ACC112 (cell line): Measurements from ENCODE around the gene FUT6.
A peak's percentile ranks its signal among the peaks of the same experiment; 100 is the strongest.

Experiments used
- H2AFZ ChIP-seq: fragments of 200-600 bp; sonication (generic); one replicate; pipeline ENCODE4 v1.6.0; 2017; ENCODE audit warnings: antibody characterized with exemption, low read length; ENCODE audit not compliant: unreplicated experiment
- H3K27ac ChIP-seq: fragments of 200-600 bp; sonication (generic); 2 replicates; pipeline ENCODE4 v1.5.1; 2014; ENCODE audit warnings: low read depth, mild to moderate bottlenecking, antibody characterized with exemption, low read length, moderate library complexity
- H3K27me3 ChIP-seq: fragments of 200-600 bp; sonication (generic); 2 replicates; pipeline ENCODE4 v1.6.1; 2014; ENCODE audit warnings: mild to moderate bottlenecking, antibody characterized with exemption, low read length, moderate library complexity, mixed read lengths; ENCODE audit not compliant: insufficient read depth
- H3K36me3 ChIP-seq: fragments of 200-600 bp; sonication (generic); 2 replicates; pipeline ENCODE4 v1.6.1; 2016; ENCODE audit warnings: mild to moderate bottlenecking, antibody characterized with exemption, low read length, moderate library complexity, mixed read lengths; ENCODE audit not compliant: insufficient read depth
- H3K4me1 ChIP-seq: fragments of 200-600 bp; sonication (generic); one replicate; pipeline ENCODE4 v1.6.1; 2016; ENCODE audit warnings: low read length, mixed read lengths; ENCODE audit not compliant: insufficient read depth, unreplicated experiment, control insufficient read depth
- H3K4me3 ChIP-seq: fragments of 200-600 bp; sonication (generic); 2 replicates; pipeline ENCODE4 v1.5.1; 2014; ENCODE audit warnings: mild to moderate bottlenecking, low read depth, low read length
- H3K79me2 ChIP-seq: fragments of 200-600 bp; sonication (generic); one replicate; pipeline ENCODE4 v1.6.0; 2016; ENCODE audit warnings: low read length; ENCODE audit not compliant: control insufficient read depth, unreplicated experiment, insufficient read depth

Gene FUT6

DNA sequence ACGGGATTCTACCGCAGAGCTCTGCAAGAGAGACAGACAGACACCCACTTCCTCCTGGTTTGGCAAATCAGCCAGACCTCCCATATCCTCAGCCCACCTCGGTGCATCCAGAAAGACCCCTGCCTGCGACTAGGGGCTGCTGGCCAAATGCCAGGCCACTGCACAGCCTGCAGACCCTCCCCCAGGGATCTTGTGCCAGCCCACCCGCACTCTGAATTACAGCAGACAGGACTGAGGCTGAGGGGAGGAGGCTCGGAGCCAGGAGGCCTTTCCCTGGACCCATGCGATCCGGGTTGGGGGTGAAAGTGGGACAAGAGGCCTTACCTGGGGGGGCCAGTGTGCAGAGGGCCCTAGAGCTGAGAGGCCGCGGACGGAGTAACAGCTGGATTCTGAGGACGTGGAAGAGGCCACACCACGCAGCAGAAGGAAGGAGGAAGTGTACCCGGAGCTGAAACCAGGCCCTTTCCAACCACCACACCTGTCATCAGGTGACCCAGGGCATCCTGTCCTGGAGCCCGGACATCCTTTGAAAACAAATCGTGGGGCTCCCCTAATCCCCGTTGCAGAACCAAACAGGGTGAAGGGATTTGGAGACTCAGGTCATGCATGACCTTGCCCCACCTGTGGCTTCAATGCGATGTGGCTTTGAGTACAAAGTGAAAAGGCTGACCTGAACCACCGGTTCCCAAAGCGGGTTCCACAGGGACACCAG lies 993 bp downstream of the FUT6 start:
- no peaks in the 10 kb centered on the region for H3K79me2 ChIP-seq
- no peaks in the 10 kb centered on the region for H3K4me1 ChIP-seq
- no peak overlapping the region for H3K4me3 ChIP-seq
- H3K27ac ChIP-seq = no peak overlapping the region
- H3K27me3 ChIP-seq = no peaks in the 10 kb centered on the region
- H3K36me3 ChIP-seq = no peaks in the 10 kb centered on the region
- no peak overlapping the region for H2AFZ ChIP-seq

DNA sequence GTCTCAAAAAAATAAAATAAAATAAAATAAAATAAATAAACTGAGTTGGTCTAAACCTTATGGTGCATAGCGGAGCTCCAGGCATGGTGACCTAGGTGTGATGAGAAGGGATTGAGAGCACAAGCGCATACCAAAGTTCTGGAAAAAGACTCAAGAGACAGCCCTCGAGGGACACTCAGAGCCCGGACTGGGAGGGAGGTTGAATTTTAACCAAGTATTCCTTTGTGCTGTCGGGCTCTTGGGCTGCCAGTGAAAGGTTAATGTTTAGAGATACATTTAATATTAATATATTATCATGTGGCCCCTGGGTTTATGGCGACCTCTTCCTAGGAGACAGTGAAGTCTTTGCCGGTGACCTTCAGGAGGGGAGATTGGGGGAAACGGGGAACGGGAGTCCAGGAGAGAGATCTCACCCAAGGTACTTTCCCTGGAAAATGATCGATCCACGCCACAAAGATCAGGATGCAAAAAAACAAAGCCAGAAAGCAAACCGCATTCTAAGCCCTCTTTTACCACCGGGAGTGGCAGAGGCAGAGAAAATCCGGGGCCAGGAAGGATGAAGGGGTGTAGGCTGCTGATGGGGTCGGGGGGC lies 1.6 kb downstream of the FUT6 start:
- no peak overlapping the region for H2AFZ ChIP-seq
- no peak overlapping the region for H3K4me3 ChIP-seq
- no peaks in the 10 kb centered on the region for H3K4me1 ChIP-seq
- H3K27me3 ChIP-seq = no peaks in the 10 kb centered on the region
- H3K36me3 ChIP-seq = no peaks in the 10 kb centered on the region
- no peaks in the 10 kb centered on the region for H3K79me2 ChIP-seq
- H3K27ac ChIP-seq = no peak overlapping the region

DNA sequence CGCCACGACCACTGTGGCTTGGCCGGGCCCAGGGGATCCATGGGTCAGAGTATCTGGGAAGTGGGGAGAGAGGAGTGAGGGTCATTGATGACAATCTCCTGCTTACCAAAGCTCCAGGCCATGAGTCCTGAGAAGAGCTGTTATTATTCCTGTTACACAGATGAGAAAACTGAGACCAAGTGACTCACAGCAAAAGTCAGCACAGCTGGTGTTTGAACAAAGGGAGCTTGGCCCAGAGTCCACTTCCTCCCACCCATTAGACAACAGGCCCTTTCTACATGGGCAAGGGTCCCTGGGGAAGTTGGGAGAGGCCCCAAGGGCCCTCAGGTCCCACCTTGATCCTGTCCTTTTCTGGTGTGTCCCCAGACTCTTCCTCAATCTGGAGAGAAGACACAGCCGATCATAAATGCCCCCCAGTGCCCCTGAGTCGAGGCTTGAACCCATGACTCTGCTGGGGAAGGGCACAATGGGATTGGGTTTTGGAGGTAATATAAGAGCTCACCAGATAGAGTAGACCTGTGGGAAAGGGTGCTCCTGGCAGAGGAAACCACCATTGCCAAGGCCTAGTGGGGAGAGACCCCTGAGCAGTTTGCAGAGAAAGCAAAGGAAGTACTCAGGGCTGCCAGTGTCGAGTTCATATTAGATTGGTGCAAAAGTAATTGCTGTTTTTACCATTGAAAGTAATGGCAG lies 6.8 kb downstream of the FUT6 start:
- H3K27ac ChIP-seq = no peak overlapping the region
- H3K36me3 ChIP-seq = no peaks in the 10 kb centered on the region
- H3K4me1 ChIP-seq = peaks cover 2% of the 10 kb centered on the region
- H2AFZ ChIP-seq = no peak overlapping the region
- H3K79me2 ChIP-seq = no peaks in the 10 kb centered on the region
- H3K27me3 ChIP-seq = no peaks in the 10 kb centered on the region; the same call in 1 of the 2 replicates
- no peak overlapping the region for H3K4me3 ChIP-seq

DNA sequence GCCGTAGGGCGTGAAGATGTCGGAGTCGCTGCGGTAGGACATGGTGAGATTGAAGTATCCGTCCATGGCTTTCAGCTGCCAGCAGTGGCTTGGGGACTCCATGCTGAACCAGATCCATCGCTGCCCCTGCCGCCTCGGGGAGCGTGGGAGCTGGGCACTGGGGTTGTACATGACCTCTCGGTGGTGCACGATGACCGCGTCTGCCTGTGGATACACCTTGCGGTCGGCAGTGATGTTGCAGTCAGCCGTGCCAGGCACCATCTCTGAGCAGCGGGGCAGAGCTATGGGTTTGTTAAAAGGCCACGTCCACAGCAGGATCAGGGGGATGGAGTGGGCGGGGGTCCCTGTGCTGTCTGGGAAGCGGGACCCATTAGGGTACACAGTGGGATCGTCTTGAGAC lies 7.4 kb downstream of the FUT6 start:
- H2AFZ ChIP-seq = no peak overlapping the region
- peaks cover 2% of the 10 kb centered on the region for H3K4me1 ChIP-seq
- H3K27ac ChIP-seq = no peak overlapping the region

DNA sequence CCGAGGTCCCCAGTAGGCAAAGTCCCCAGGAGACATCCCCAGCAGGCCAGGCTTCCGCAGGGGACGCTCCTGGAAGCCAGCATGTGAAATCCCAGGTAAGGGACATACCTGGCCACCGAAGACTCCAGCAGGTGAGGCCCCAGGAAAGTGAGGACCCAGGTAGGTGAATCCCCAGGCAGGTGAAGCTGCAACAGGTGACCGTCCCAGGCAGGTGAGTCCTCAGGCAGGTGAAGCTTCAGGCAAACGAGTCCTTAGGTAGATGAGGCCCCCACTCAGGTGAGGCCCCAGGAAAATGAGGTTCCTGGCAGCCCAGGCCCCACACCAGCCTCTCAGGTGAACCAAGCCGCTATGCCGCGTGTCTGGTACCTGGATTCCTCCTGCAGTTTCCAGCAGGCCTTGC lies 8.3 kb downstream of the FUT6 start:
- H2AFZ ChIP-seq = no peak overlapping the region

More for the DNA sequence above, 7.4 kb downstream of the FUT6 start:
- Histone ChIP-seq H3K4me3 (no peak overlapping the region), H3K79me2 (no peaks in the 10 kb centered on the region), H3K36me3 (no peaks in the 10 kb centered on the region), H3K27me3 (no peaks in the 10 kb centered on the region; the same call in 1 of the 2 replicates)

DNA sequence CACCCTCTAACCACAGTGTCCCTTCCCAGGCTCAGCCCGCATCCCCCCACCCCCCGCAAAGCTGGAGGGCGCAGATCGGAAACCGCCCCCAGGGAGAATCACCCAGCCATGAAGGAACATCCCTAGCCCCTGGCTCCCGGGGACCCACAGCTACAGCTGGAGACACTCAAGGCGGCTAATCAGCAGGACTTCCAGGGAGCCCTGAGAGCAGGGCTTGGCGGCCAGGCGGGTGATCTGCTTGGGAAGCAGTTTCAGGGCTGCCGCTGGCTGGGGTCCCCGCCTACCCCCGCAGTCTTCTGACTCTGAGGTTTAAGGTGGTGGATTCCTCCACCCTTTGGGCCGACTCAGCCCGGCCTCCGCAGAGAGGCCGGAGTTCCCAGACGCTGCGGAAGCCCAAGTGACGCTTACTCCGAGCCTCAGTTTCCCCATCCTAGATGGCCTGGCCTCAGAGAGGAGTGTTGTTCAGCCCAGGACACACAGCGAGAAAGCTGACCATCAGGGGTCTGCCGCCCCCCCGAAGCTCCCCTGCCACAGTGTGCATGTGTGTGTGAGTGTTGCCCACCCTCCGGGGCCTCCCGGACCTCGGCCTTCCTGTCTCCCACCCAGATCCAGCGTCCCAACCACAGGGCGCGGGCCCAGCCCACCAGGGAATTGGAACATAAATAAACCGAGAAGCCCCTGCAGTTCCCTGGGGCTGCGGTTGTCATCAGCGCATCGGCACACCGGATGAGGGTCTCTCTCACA lies 9.8 kb downstream of the FUT6 start:
- H2AFZ ChIP-seq = peak overlapping the region; percentile 25
- no peak overlapping the region for H3K27ac ChIP-seq
- no peaks in the 10 kb centered on the region; the same call in 1 of the 2 replicates for H3K27me3 ChIP-seq
- H3K79me2 ChIP-seq = no peaks in the 10 kb centered on the region
- peak overlapping the region; percentile 85; the same call in 1 of the 2 replicates for H3K4me3 ChIP-seq
- peaks cover 2% of the 10 kb centered on the region for H3K4me1 ChIP-seq
- no peaks in the 10 kb centered on the region for H3K36me3 ChIP-seq

More for the DNA sequence above, 8.3 kb downstream of the FUT6 start:
- H3K4me1 ChIP-seq = peaks cover 2% of the 10 kb centered on the region
- no peak overlapping the region for H3K4me3 ChIP-seq
- H3K79me2 ChIP-seq = no peaks in the 10 kb centered on the region
- H3K36me3 ChIP-seq = no peaks in the 10 kb centered on the region
- no peak overlapping the region for H3K27ac ChIP-seq
- no peaks in the 10 kb centered on the region; the same call in 1 of the 2 replicates for H3K27me3 ChIP-seq

DNA sequence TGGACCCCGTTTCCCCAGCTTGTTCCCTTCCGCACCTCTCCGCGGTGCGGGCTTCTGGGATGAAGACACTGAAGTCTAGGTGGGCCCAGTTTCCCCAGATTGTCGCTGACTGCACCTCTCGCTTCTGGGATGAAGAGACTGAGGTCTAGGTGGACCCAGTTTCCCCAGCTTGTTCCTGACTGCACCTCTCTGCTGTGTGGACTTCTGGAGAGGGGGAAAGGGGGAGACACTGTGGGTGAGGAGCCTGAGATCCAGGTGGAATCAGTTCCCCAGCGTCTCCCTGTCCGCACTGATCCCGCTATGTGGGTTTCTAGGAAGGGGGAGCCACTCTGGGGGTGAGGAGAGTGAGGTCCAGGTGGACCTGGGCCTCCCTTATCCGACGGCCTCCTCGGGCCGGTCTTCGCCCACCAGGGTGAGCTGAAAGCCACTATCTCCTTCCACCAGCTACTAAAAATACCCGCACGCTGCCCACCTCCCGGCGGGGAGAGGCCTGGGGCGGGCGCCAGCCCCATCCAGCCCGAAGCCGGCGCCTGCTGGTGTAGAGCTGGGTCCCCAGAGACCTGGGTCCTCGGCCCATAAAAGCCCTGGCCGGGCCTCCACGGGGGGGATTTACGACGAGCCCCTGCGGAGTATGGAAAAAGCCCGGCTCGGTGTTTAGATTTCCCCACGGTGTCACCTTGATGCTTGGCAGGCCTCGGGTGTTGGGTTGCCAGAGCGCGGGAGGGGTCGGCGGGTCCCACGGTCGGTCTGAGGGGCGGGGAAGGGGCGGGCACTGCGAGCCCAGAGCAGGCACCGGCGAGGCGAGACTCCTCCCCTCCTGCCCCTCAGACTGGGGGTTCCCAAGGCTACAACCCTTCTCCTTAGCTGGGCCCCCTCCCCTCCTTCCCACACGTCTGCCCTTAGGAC lies 10.6 kb downstream of the FUT6 start:
- Histone ChIP-seq H3K27ac (peak overlapping the region; percentile 26), H3K4me1 (peaks cover 2% of the 10 kb centered on the region), H3K4me3 (peak overlapping the region; percentile 85), H2AFZ (peak overlapping the region; percentile 25), H3K79me2 (no peaks in the 10 kb centered on the region), H3K36me3 (no peaks in the 10 kb centered on the region), H3K27me3 (no peaks in the 10 kb centered on the region; the same call in 1 of the 2 replicates)

DNA sequence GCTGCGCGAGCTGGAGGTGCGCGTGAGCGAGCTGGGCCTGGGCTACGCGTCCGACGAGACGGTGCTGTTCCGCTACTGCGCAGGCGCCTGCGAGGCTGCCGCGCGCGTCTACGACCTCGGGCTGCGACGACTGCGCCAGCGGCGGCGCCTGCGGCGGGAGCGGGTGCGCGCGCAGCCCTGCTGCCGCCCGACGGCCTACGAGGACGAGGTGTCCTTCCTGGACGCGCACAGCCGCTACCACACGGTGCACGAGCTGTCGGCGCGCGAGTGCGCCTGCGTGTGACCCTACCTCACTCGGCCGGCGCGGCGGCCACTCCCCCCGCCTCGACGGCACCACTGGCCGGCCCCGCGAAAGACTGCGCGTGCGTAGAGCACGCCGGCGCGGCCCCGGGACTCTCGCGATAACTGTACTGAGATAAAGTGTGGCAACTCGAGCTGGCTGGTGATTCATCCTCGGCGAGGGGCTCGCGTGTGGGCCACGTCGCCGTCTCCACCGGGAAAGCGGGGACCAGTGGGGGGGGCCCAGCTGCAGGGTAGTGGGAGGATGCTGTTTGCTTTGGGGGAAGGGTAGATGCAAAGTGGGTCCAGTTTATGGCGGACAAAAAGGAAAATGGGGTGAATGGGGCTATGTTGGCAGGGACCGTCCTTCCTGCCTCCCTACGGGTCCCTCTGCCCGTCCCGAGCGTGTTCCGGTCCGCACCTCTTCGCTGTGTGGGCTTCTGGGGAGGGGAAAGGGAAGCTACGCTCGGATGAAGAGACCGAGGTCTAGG lies 11.4 kb downstream of the FUT6 start:
- Histone ChIP-seq H3K27me3 (no peaks in the 10 kb centered on the region; the same call in 1 of the 2 replicates), H3K79me2 (no peaks in the 10 kb centered on the region), H3K4me1 (peaks cover 2% of the 10 kb centered on the region), H2AFZ (no peak overlapping the region), H3K36me3 (no peaks in the 10 kb centered on the region), H3K27ac (peak overlapping the region; percentile 26), H3K4me3 (peak overlapping the region; percentile 85)

DNA sequence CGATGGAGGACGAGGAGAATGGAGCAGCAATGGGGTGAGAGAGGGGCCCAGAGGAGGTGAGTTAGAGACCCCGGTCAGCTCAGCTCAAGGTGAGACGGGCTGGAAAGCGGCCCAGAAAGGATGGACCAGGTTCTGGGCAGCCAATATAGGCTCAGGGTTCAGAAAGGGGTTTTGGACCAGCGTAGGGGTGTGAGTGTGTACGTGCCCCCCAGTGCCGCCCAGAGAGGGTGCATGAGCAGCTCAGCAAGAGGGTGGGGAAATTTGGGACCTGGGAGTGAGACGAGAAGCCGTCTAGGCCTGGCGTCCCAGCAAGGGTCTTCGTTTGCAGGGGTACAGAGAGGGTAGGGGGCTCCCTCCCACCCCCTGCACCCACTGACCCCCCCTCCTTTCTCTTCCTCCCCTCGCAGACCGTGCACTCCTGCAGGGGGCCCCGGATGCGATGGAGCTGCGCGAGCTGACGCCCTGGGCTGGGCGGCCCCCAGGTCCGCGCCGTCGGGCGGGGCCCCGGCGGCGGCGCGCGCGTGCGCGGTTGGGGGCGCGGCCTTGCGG lies 12.1 kb downstream of the FUT6 start:
- Histone ChIP-seq H3K4me1 (peaks cover 2% of the 10 kb centered on the region), H2AFZ (no peak overlapping the region), H3K27ac (no peak overlapping the region; the same call in 1 of the 2 replicates), H3K4me3 (peak overlapping the region; percentile 62), H3K79me2 (no peaks in the 10 kb centered on the region), H3K36me3 (no peaks in the 10 kb centered on the region), H3K27me3 (no peaks in the 10 kb centered on the region; the same call in 1 of the 2 replicates)
